Ovary (tissue), 3 donors: ENCODE data around the gene ARPC2.

Source experiments
- EP300 ChIP-seq: sonication (generic); formaldehyde crosslinking; IDR thresholded peaks from one replicate; pipeline ENCODE4 v1.6.1; 2017; ENCODE audit warnings: antibody characterized with exemption
- POLR2A ChIP-seq: fragments of 450-650 bp; IDR thresholded peaks from one replicate; pipeline ENCODE4 v1.6.1; 2017; ENCODE audit warnings: antibody characterized with exemption, mild to moderate bottlenecking, moderate library complexity
- TF ChIP-seq, protein P1 (sequence below), 3 donors: fragments of 450-650 bp in 2 of 3; fragments of 200-600 bp in 1 of 3; IDR thresholded peaks; one replicate each; pipeline versions ENCODE4 v1.5.1 to v1.8.0; 2016 to 2022; ENCODE audit warnings: antibody characterized with exemption in 3 of 3, mild to moderate bottlenecking in 1 of 3
- donor health status: DM: no; HTN: no; CAD: no.

DNA sequence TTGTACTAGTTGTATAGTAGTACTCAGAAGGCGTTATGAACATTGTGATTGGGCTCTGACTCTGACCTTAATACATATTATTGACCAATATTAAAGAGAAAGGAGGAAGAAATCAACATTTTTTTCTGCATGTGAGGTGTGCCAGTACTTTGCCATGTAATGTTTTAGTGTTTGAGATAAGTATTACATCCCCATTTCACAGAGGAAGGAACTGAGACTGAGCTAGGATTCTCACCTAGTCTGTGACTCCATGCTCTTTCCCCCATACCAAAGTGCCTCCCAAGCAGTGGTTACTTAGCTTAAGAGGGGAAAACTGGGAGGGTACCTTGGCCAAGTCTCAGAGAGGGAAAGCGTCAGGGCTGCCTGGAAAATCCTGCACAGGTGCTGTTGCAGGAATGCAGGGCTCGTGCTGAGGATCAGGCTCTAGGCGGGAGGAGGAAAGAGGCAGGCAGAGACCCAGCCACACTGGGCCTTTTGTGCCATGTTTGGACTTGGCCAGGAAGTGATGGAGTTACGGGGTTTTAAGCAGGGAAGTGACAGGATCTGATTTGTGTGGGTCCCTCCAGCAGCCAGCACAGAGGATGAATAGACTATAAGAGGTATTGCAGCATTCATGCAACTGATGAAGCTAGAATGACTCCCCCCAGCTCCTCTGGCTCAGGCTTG, 55.0 kb downstream of the ARPC2 start:
- TF ChIP-seq, protein P1, sequence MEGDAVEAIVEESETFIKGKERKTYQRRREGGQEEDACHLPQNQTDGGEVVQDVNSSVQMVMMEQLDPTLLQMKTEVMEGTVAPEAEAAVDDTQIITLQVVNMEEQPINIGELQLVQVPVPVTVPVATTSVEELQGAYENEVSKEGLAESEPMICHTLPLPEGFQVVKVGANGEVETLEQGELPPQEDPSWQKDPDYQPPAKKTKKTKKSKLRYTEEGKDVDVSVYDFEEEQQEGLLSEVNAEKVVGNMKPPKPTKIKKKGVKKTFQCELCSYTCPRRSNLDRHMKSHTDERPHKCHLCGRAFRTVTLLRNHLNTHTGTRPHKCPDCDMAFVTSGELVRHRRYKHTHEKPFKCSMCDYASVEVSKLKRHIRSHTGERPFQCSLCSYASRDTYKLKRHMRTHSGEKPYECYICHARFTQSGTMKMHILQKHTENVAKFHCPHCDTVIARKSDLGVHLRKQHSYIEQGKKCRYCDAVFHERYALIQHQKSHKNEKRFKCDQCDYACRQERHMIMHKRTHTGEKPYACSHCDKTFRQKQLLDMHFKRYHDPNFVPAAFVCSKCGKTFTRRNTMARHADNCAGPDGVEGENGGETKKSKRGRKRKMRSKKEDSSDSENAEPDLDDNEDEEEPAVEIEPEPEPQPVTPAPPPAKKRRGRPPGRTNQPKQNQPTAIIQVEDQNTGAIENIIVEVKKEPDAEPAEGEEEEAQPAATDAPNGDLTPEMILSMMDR (IDR thresholded peaks at IDR 0.05) = no peak
- TF ChIP-seq EP300 (no peak), POLR2A (no peak)
